K562 (cell line): ENCODE results near the gene CFAP97D1. TPM values are rescaled to one million over a fixed set of nuclear protein-coding genes. Genes with fewer than 3 reads are reported as not detected.

Experiments
- ATAC-seq: fragments of 200-7000 bp; cut with Tn5 transposase; 3 replicates; pipeline ENCODE4 v1.9.1; 2020; ENCODE audit warnings: moderate library complexity
- BruUV-seq: library from RNA; stranded (reverse); fragments of 400-500 nt; replicated peaks from 2 replicates; lab custom pipeline; 2021; lab: Mats Ljungman, UMichigan
- CTCF ChIA-PET: fragments of 300-600 bp; formaldehyde crosslinking; extraction: SDS; loops from one replicate; lab custom pipeline; 2021; ENCODE audit warnings: low intra/inter-chr PET ratio; lab: Yijun Ruan, JAX
- POLR2A ChIA-PET: fragments of 300-600, 350-650 bp; sonication (Branson Sonifier 250); formaldehyde crosslinking; extraction: SDS; loops from one replicate; lab custom pipeline; 2021; ENCODE audit warnings: antibody characterized with exemption, inconsistent platforms; lab: Yijun Ruan, JAX
- DNase-seq, 4 experiments: peaks; one replicate each; pipeline versions ENCODE4 v3.0.0 to v3.0.0-alpha.2; 2011 to 2018; ENCODE audit warnings: low spot score in 3 of 4, mixed read lengths in 3 of 4; ENCODE audit errors: extremely low read depth in 1 of 4
- FAIRE-seq: peaks from 2 replicates; lab custom pipeline; 2011; peaks lifted over from hg19 to GRCh38; lab: Jason Lieb, UNC
- H2AFZ ChIP-seq: 2 replicates; pipeline ENCODE4 v1.6.0; 2011; ENCODE audit warnings: low read depth, low read length, control low read depth, inconsistent platforms
- H3K27ac ChIP-seq: fragments of 200-600 bp; 3 replicates; pipeline ENCODE4 v1.8.0; 2011; ENCODE audit warnings: low read depth, mild to moderate bottlenecking, control low read depth, inconsistent platforms, low read length, moderate library complexity, mixed read lengths; ENCODE audit errors: extremely low read depth
- H3K27me3 ChIP-seq, 2 experiments: fragments of 300-600 bp in 1 of 2; 2 replicates in 1 of 2; 3 replicates in 1 of 2; pipeline versions ENCODE4 v1.6.0 to v1.8.0; 2011; ENCODE audit warnings: inconsistent platforms in 2 of 2, low read length in 2 of 2, mild to moderate bottlenecking in 1 of 2, mixed read lengths in 1 of 2, moderate library complexity in 1 of 2; ENCODE audit not compliant: control insufficient read depth in 2 of 2, insufficient read depth in 2 of 2
- H3K36me3 ChIP-seq: fragments of 300-600 bp; 3 replicates; pipeline ENCODE4 v1.8.0; 2011; ENCODE audit warnings: mild to moderate bottlenecking, low read length, inconsistent platforms; ENCODE audit not compliant: control insufficient read depth, insufficient read depth
- H3K4me1 ChIP-seq, 2 experiments: fragments of 200-600 bp in 1 of 2; replicated peaks in 1 of 2; 2 replicates in 1 of 2; 3 replicates in 1 of 2; pipeline versions ENCODE4 v1.5.1 to v1.8.0; 2011; ENCODE audit warnings: inconsistent platforms in 2 of 2, low read length in 2 of 2, mild to moderate bottlenecking in 1 of 2, mixed read lengths in 1 of 2, moderate library complexity in 1 of 2; ENCODE audit not compliant: control insufficient read depth in 2 of 2, insufficient read depth in 2 of 2
- H3K4me2 ChIP-seq: 2 replicates; pipeline ENCODE4 v1.6.1; 2011; ENCODE audit warnings: low read length, control low read depth, inconsistent platforms, mixed read lengths; ENCODE audit not compliant: insufficient read depth
- H3K4me3 ChIP-seq: fragments of 200-600 bp; sonication (generic), shearing (Covaris generic); 2 replicates; pipeline ENCODE4 v1.5.1; 2016; ENCODE audit warnings: control low read depth, inconsistent platforms
- H3K79me2 ChIP-seq: fragments of 200-600 bp; 3 replicates; pipeline ENCODE4 v1.8.0; 2011; ENCODE audit warnings: low read length, inconsistent platforms; ENCODE audit not compliant: control insufficient read depth, insufficient read depth
- H3K9ac ChIP-seq, 2 experiments: 2 replicates each; pipeline versions ENCODE4 v1.6.0 to v1.6.1; 2011; ENCODE audit warnings: low read depth in 2 of 2, low read length in 2 of 2, control low read depth in 1 of 2, inconsistent platforms in 1 of 2, mild to moderate bottlenecking in 1 of 2, mixed read lengths in 1 of 2; ENCODE audit not compliant: insufficient read depth in 1 of 2
- H3K9me1 ChIP-seq: one replicate; pipeline ENCODE4 v1.6.0; 2011; ENCODE audit warnings: inconsistent platforms, mild to moderate bottlenecking, low read length, moderate library complexity; ENCODE audit not compliant: control insufficient read depth, insufficient read depth
- H3K9me3 ChIP-seq: replicated peaks from 2 replicates; pipeline ENCODE4 v1.5.1; 2011; ENCODE audit warnings: low read depth, low read length, inconsistent platforms; ENCODE audit not compliant: control insufficient read depth, insufficient read depth
- H4K20me1 ChIP-seq: replicated peaks from 2 replicates; pipeline ENCODE4 v1.6.1; 2011; ENCODE audit warnings: low read length, inconsistent platforms, mixed read lengths; ENCODE audit not compliant: control insufficient read depth, insufficient read depth
- ATF7 ChIP-seq: fragments of 450-650 bp; IDR thresholded peaks from 2 replicates; pipeline ENCODE4 v1.7.1; 2014; ENCODE audit warnings: mild to moderate bottlenecking, moderate library complexity
- CC2D1A ChIP-seq: fragments of 450-650 bp; IDR thresholded peaks from 2 replicates; pipeline ENCODE4 v1.6.1; 2017; ENCODE audit warnings: mild to moderate bottlenecking
- GABPB2 ChIP-seq: fragments of 250-450 bp; sonication (Bioruptor Pico); conservative IDR thresholded peaks from 2 replicates; pipeline ENCODE4 v1.5.1; 2021; ENCODE audit warnings: mild to moderate bottlenecking
- HIVEP1 ChIP-seq: fragments of 250-450 bp; sonication (Bioruptor Pico); IDR thresholded peaks from 2 replicates; pipeline ENCODE4 v1.4.0; 2020; ENCODE audit warnings: mild to moderate bottlenecking
- KDM4B ChIP-seq, 2 experiments: fragments of 450-650 bp in 1 of 2; sonication (generic) in 1 of 2; IDR thresholded peaks; 2 replicates each; pipeline ENCODE4 v1.6.1; 2016 to 2017; ENCODE audit warnings: borderline replicate concordance in 2 of 2, antibody characterized with exemption in 1 of 2, low read depth in 1 of 2, mild to moderate bottlenecking in 1 of 2
- KLF13 ChIP-seq: fragments of 450-650 bp; IDR thresholded peaks from 2 replicates; pipeline ENCODE4 v1.6.1; 2016; ENCODE audit warnings: missing genetic modification characterization, low read depth, mild to moderate bottlenecking, missing compliant biosample characterization, moderate library complexity, borderline replicate concordance
- PHB2 ChIP-seq: fragments of 450-650 bp; IDR thresholded peaks from 2 replicates; pipeline ENCODE4 v1.6.1; 2017; ENCODE audit warnings: low read depth
- PML ChIP-seq: IDR thresholded peaks from 2 replicates; pipeline ENCODE4 v1.6.1; 2012; ENCODE audit warnings: low read length, inconsistent platforms
- SMARCA4 ChIP-seq: fragments of 450-650 bp; IDR thresholded peaks from 2 replicates; pipeline ENCODE4 v1.6.1; 2016
- SMARCC2 ChIP-seq: fragments of 450-650 bp; IDR thresholded peaks from 2 replicates; pipeline ENCODE4 v1.6.1; 2017; ENCODE audit warnings: antibody characterized with exemption, moderate library complexity, mild to moderate bottlenecking, low read depth
- SPI1 ChIP-seq: IDR thresholded peaks from 2 replicates; pipeline ENCODE4 v1.6.1; 2011; ENCODE audit warnings: low read depth, low read length, control low read depth, borderline replicate concordance
- ZC3H11A ChIP-seq: IDR thresholded peaks from 2 replicates; pipeline ENCODE4 v1.6.1; 2012; ENCODE audit warnings: low read depth, low read length, improper control_type of control experiment
- ZNF324 ChIP-seq: fragments of 250-450 bp; sonication (Bioruptor Pico); IDR thresholded peaks from 2 replicates; pipeline ENCODE4 v1.4.0; 2020; ENCODE audit warnings: mild to moderate bottlenecking
- WGBS: fragments of 100-300 bp; shearing (Covaris generic); methylation state at CpG from one replicate; pipeline ENCODE4 v1.1.6; 2016; ENCODE audit warnings: low coverage, mixed read lengths; ENCODE audit not compliant: insufficient coverage; ENCODE audit errors: missing lambda C conversion rate; 5-methylcytosine and 5-hydroxymethylcytosine counted together
- in situ Hi-C: fragments of 300-500 bp; cut with MboI; formaldehyde crosslinking; loops from 4 replicates; pipeline ENCODE4 v1.15.0; 2018; ENCODE audit warnings: inconsistent platforms, mixed read lengths
- intact Hi-C: fragments of 100-400 bp; cut with micrococcal nuclease; formaldehyde crosslinking; loops from 2 replicates; pipeline ENCODE4 v1.14.2; 2022
- polyA plus RNA-seq, 8 experiments: library from polyadenylated mRNA; depleted of rRNA in 4 of 8; stranded (reverse) in 5 of 8; unstranded in 3 of 8; fragments of >200 nt; fragmentation: Nextera tagmentation in 2 of 8; fragmentation: Illumina TruSeq in 1 of 8; extraction: Ambion mirVana in 2 of 8; extraction: Trizol in 1 of 8; gene quantifications; 2 replicates each; pipeline versions ENCODE4 v1.2.1 to v1.2.3, GENCODE V29; 2011 to 2014; ENCODE audit warnings: inconsistent platforms in 1 of 8, missing spikeins in 1 of 8
- total RNA-seq, 7 experiments: library from RNA; depleted of rRNA in 6 of 7; stranded (reverse); fragments of >200 nt in 6 of 7; fragmentation: Illumina TruSeq in 2 of 7; extraction: Trizol in 2 of 7; gene quantifications; 2 replicates each; pipeline versions ENCODE4 v1.2.1 to v1.2.3, GENCODE V29; 2011 to 2021; ENCODE audit warnings: low replicate concordance in 1 of 7

CFAP97D1 gene
- total and polyA plus RNA-seq, 9 of the 15 experiments (the other 6 are each of a cell fraction or from before 2014, with no cell fraction given) = not detected

GRCh38 chr17:43787728-43788127 is 7.5 kb downstream of the CFAP97D1 start:
- ChIA-PET POLR2A (no interaction called here), CTCF (no interaction called here)
- in situ Hi-C loops (no loop called here), intact Hi-C loops (no loop called here)
- Histone ChIP-seq H4K20me1 (no peaks in the 10 kb centered on the region), H3K36me3 (no peaks in the 10 kb centered on the region), H3K9me3 (no peaks in the 10 kb centered on the region), H3K27me3 (peaks cover 16 to 19% of the 10 kb centered on the region in 2 experiments), H3K27ac (no peak overlapping the region), H3K4me1 (peaks cover 2 to 4% of the 10 kb centered on the region in 2 experiments; a peak in 4 of 5 replicates), H3K4me3 (no peak overlapping the region), H2AFZ (no peak overlapping the region), H3K4me2 (no peak overlapping the region), H3K79me2 (no peaks in the 10 kb centered on the region), H3K9ac (no peak overlapping the region), H3K9me1 (no peaks in the 10 kb centered on the region)
- no peak for ATAC-seq
- BruUV-seq = no TSS peak
- TF ChIP-seq CC2D1A = no peak
- no peak for TF ChIP-seq SMARCC2
- no peak for TF ChIP-seq GABPB2
- TF ChIP-seq PHB2 = no peak
- no peak for TF ChIP-seq PML
- no peak for TF ChIP-seq ZNF324 (CRISPR knock-in tag)
- TF ChIP-seq ZC3H11A = no peak
- TF ChIP-seq ATF7 = no peak
- TF ChIP-seq HIVEP1 (CRISPR knock-in tag) = no peak
- no peak for TF ChIP-seq SMARCA4
- no peak for TF ChIP-seq KLF13
- TF ChIP-seq SPI1 = no peak
- TF ChIP-seq KDM4B (IDR thresholded peaks at IDR 0.05; ENCODE audit: borderline replicate concordance in 2 of 2, low read depth in 1 of 2) = no peak
- DNase-seq = no peak
- WGBS = 3% methylated on average over 2 of the region's 2 CpGs
- no peak for FAIRE-seq
